GM18861 (cell line): ENCODE measurements around the gene SETBP1.

Experiments used
- ATAC-seq: cut with Tn5 transposase; IDR thresholded peaks from one replicate; pipeline ENCODE4 v1.9.1; 2021; ENCODE audit not compliant: unreplicated experiment

The SETBP1 gene

GRCh38 chr18:44679056-44679913, 1.4 kb upstream of the SETBP1 start:
- ATAC-seq: peak; percentile 94

GRCh38 chr18:44679914-44680272, 795 bp upstream of the SETBP1 start:
- no peak for ATAC-seq

- no peak for ATAC-seq
Observed at GRCh38 chr18:44681076-44681970, 635 bp downstream of the SETBP1 start.

- ATAC-seq: no peak
Observed at GRCh38 chr18:44682201-44682870, 1.6 kb downstream of the SETBP1 start.

GRCh38 chr18:44682871-44683221, 2.2 kb downstream of the SETBP1 start:
- ATAC-seq: no peak

- ATAC-seq: no peak
Observed at GRCh38 chr18:44683556-44683955, 2.9 kb downstream of the SETBP1 start.

- no peak for ATAC-seq
Observed at GRCh38 chr18:44685296-44685695, 4.6 kb downstream of the SETBP1 start.

- no peak for ATAC-seq
Observed at GRCh38 chr18:44686156-44686555, 5.5 kb downstream of the SETBP1 start.

GRCh38 chr18:44687421-44687820, 6.7 kb downstream of the SETBP1 start:
- ATAC-seq: no peak

- ATAC-seq: no peak
Observed at GRCh38 chr18:44689736-44690135, 9.0 kb downstream of the SETBP1 start.

- no peak for ATAC-seq
Observed at GRCh38 chr18:44691148-44691925, 10.6 kb downstream of the SETBP1 start.

GRCh38 chr18:44693030-44693784, 12.5 kb downstream of the SETBP1 start:
- no peak for ATAC-seq

- ATAC-seq: no peak
Observed at GRCh38 chr18:44695503-44695902, 14.8 kb downstream of the SETBP1 start.

- ATAC-seq: no peak
Observed at GRCh38 chr18:44696892-44697291, 16.2 kb downstream of the SETBP1 start.

- ATAC-seq: no peak
Observed at GRCh38 chr18:44697315-44697714, 16.6 kb downstream of the SETBP1 start.

- ATAC-seq: no peak
Observed at GRCh38 chr18:44698518-44698917, 17.8 kb downstream of the SETBP1 start.

- no peak for ATAC-seq
Observed at GRCh38 chr18:44699572-44700261, 19.0 kb downstream of the SETBP1 start.

- no peak for ATAC-seq
Observed at GRCh38 chr18:44700652-44701051, 20.0 kb downstream of the SETBP1 start.

- ATAC-seq: no peak
Observed at GRCh38 chr18:44701227-44701626, 20.5 kb downstream of the SETBP1 start.
